ENCODE data around the gene SHQ1. TPM values are rescaled to one million over a fixed set of nuclear protein-coding genes. Genes with fewer than 3 reads are reported as not detected.

Gene SHQ1
- total and polyA plus RNA-seq, 11 donors = 7.2 to 26.0 (median 19.9) TPM

DNA sequence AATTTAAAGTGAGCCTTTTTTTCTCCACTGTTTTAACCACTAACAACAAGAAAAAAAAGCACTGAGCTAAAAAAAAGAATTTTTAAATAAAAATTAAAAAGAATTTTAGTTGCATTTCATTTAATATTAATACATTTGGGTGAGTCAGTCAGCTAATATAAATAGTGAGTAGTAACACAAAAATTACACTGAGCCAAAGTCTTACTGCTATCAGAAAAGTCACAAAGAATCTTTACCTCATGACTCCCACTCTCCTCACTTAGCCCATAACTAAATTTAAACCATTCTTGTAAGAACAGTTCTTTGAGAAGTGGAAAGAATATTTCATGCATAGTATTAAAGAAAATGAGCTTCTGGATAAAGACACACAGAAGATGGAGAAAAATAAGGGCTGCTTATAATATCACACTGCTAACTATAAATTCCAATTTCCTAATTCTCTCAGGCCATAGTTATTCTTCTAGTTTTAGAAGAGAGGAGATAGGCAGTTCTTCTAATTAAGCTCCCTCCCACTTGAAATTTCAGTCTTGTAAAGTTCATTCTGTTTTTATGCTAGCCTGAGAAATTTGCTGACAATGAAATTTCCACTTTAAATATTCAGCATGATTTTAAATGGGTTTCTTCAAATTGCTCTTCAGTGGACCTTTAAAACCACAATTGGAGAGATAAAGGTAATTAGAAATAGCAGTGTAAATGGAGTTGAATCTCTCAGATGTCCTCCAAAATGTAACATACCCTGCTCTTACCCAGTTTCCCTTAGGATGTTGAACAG lies 17.6 kb downstream of the SHQ1 start:
- H3K27ac ChIP-seq = no peak overlapping the region
- TF ChIP-seq, protein P1, sequence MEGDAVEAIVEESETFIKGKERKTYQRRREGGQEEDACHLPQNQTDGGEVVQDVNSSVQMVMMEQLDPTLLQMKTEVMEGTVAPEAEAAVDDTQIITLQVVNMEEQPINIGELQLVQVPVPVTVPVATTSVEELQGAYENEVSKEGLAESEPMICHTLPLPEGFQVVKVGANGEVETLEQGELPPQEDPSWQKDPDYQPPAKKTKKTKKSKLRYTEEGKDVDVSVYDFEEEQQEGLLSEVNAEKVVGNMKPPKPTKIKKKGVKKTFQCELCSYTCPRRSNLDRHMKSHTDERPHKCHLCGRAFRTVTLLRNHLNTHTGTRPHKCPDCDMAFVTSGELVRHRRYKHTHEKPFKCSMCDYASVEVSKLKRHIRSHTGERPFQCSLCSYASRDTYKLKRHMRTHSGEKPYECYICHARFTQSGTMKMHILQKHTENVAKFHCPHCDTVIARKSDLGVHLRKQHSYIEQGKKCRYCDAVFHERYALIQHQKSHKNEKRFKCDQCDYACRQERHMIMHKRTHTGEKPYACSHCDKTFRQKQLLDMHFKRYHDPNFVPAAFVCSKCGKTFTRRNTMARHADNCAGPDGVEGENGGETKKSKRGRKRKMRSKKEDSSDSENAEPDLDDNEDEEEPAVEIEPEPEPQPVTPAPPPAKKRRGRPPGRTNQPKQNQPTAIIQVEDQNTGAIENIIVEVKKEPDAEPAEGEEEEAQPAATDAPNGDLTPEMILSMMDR (IDR thresholded peaks at IDR 0.05) = no peak
- TF ChIP-seq POLR2A (IDR thresholded peaks at IDR 0.05) = no peak
- no peak overlapping the region for H3K4me3 ChIP-seq
- ATAC-seq (no peak), DNase-seq (no peak)
- H3K9me3 ChIP-seq = no peaks in the 10 kb centered on the region
- H3K36me3 ChIP-seq = peaks cover 0 to 48% (median 14%) of the 10 kb centered on the region in 9 donors
- no peaks in the 10 kb centered on the region for H3K27me3 ChIP-seq
- H3K4me1 ChIP-seq = peaks cover 0 to 12% (median 0%) of the 10 kb centered on the region in 12 donors
- intact Hi-C loops (cut with DNase I) = no loop called here

DNA sequence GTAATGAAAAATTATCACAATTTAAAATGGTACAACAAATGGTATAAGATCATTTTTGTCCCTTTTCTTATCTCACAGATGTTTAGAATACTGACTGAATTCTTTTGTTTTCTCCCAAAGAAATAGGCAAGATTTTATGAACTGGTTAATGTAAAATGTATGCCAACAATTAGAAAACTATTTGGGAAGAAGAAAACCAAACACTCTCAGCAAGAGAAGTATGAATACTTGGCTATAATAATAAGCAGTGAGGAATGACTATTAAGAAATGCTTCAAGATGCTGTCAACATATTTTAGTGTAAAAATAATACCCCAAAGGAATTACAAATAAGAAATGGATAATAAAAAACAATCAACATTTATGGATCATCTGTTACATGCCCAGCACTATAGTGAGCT lies 18.5 kb downstream of the SHQ1 start:
- ATAC-seq (no peak), DNase-seq (no peak)
- intact Hi-C loops (cut with DNase I) = loop anchor here in 5 of 10 donors (5.0 to 10.0 kb wide), 6 partner anchors 165 to 1115 kb away; partner anchors contain the start of gene EIF4E3 (in 1 of the 5)
- Histone ChIP-seq H3K27me3 (no peaks in the 10 kb centered on the region), H3K9me3 (no peaks in the 10 kb centered on the region), H3K27ac (no peak overlapping the region), H3K36me3 (peaks cover 0 to 44% (median 14%) of the 10 kb centered on the region in 9 donors), H3K4me3 (no peak overlapping the region), H3K4me1 (peaks cover 0 to 12% (median 0%) of the 10 kb centered on the region in 12 donors)
- TF ChIP-seq POLR2A (IDR thresholded peaks at IDR 0.05) = no peak
- TF ChIP-seq, protein P1 (IDR thresholded peaks at IDR 0.05) = no peak

DNA sequence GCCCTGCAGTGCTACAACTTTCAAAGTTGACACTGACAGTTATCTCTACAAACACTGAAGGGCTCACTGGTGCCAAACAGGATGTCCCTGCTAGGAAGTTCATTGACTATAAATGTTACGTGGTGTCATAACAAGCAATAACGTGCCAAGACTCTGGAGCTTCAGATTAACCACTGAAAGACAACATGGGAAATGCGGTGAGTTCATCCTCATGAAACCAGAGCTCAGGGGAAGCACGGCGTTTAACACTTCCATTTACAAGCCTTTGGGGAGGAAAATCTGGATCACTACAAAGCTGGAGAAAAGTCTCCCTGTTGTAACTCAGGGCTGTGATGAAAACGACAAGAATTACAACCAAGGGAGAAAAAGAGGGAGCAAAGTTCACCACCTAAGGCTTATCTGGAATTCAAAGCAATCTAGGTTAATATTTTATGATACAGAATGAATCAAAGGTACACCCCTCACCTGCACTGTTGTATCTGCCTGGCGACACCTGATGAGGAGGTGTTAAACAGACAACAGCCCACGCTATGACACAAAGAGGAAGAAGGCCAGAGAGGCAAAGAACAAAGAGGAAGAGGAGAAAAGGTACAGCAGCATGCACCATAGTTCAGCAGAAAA lies 27.0 kb downstream of the SHQ1 start:
- 18 to 28% (median 26%) methylated on average over 8 of the region's 8 CpGs for WGBS, 4 donors
- intact Hi-C loops (cut with DNase I) = loop anchor here (2.0 to 10.0 kb wide), 17 partner anchors 154 to 1110 kb away; partner anchors contain the start of gene EIF4E3 (in 2 of the 10)
- DNase-seq (peak in 4 of 5 donors; percentile 34 to 52 (median 47)), ATAC-seq (peak; percentile 90 to 94 (median 92))
- TF ChIP-seq POLR2A (IDR thresholded peaks at IDR 0.05) = no peak
- TF ChIP-seq, protein P1 (IDR thresholded peaks at IDR 0.05) = no peak
- H3K4me1 ChIP-seq = peaks cover 4 to 38% (median 33%) of the 10 kb centered on the region in 12 donors
- H3K4me3 ChIP-seq = peak overlapping the region in 1 of 12 donors; percentile 13
- H3K27me3 ChIP-seq = no peaks in the 10 kb centered on the region
- H3K27ac ChIP-seq = peak overlapping the region in 10 of 12 donors; percentile 5 to 73 (median 49)
- no peaks in the 10 kb centered on the region for H3K9me3 ChIP-seq
- peaks cover 0 to 21% (median 14%) of the 10 kb centered on the region in 9 donors for H3K36me3 ChIP-seq

DNA sequence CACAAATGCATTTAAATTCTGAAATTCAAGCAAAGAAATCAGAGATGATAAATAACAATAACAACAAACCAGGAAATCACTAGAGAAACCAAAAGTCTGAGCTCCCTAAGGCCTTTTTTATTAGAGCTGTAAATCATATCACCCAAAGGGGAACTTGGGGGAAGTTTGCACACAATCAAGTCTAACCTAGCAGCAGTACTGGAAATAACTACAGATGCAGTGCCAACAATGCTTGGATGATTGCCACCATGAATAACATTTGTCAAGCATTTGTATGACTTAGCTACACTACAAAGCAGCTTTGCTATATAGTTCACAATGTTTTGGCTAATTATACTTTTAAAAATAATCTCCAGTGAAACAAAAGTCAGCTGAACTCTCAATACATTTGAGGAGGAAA lies 27.8 kb downstream of the SHQ1 start:
- intact Hi-C loops (cut with DNase I) = loop anchor here (2.0 to 10.0 kb wide), 17 partner anchors 153 to 1110 kb away; partner anchors contain the start of gene EIF4E3 (in 2 of the 10)
- TF ChIP-seq, protein P1 (IDR thresholded peaks at IDR 0.05) = no peak
- TF ChIP-seq POLR2A (IDR thresholded peaks at IDR 0.05) = no peak
- Histone ChIP-seq H3K4me1 (peaks cover 4 to 38% (median 33%) of the 10 kb centered on the region in 12 donors), H3K4me3 (peak overlapping the region in 1 of 12 donors; percentile 13), H3K9me3 (no peaks in the 10 kb centered on the region), H3K27me3 (no peaks in the 10 kb centered on the region), H3K27ac (peak overlapping the region in 11 of 12 donors; percentile 5 to 73 (median 45)), H3K36me3 (peaks cover 0 to 28% (median 14%) of the 10 kb centered on the region in 9 donors)
- peak; percentile 51 to 80 (median 60) for ATAC-seq
- peak in 3 of 5 donors; percentile 37 to 71 (median 58) for DNase-seq

Data from heart left ventricle (tissue), 16 donors.